Kidney glomerular epithelial cell (primary cell): ENCODE data around the gene CASTOR2.
"Not testable (repeated sequence)": the region's sequence is repeated elsewhere in the genome, so short reads cannot be mapped to it uniquely, and the experiment has no call there.

Experiments used
- DNase-seq: peaks from one replicate; lab custom pipeline; 2025; lab: John Stamatoyannopoulos, UW

CASTOR2 gene

DNA sequence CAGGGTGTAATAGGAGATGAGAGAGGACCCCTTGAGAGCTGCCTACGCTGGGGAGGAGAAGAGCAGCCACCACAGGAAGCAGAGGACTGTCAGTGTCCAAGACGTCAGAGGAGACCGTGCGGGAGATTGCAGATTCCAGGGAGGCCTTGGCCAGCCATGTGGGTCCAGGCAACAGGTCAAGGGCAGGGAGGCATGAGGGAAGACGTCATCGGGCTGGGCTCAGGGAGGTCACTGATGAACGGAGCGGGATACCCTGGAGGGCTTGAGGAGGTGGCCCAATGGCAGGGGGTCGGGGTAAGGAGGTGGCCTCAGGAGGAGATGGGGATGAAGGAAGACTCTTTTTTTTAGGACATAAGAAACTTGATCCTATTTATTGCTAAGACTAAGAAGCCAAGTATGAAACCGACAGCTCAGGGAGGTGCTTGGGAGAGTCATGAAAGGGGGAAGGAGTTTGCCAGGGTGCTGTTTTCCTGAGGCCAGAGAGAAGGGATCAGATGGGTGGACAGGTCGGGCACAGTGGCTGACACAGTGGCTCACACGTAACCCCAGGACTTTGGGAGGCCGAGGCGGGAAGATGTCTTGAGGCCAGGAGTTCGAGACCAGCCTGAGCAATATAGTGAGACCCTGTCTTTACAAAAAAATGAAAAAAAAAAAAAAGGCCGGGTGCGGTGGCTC lies 30.5 kb downstream of the CASTOR2 start:
- DNase-seq, result not testable (repeated sequence)

DNA sequence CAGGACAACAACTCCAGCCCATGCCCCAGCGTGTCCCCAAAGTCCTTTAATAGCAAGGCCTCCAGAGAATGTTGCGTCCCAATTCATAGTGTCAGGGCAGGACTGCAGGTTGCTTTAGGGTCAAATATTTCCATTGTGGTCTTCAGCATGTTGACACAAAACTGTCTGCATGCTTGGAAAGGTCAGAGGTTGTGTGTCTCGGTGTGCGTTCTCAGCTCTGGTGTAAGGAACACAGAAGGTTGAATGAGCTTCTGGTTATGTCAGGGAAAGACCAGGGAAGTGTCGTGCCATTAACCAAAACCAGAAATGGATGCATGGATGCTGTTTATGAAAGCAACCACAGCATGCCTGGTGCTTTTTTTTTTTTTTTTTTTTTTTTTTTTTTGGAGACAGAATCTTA lies 31.9 kb downstream of the CASTOR2 start:
- not testable (repeated sequence) for DNase-seq

DNA sequence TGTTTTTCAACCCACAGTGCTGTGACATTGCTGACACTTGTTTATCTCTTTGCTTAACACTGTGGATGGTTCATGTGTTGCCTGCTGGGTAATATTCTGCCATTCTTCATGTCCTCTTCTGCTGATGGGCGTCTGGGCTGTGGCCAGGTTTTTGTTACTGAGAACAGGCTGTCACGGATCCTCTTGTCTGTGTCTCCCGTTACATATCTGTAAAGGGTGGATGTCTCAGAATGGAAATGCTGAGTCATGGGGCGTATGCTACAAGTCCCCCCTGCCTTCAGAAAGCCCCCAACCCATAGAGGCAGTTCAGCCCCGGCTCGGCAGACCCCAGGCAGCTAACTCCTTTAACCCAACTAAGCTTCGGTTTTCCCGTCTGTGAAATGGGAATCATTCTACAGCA lies 33.3 kb downstream of the CASTOR2 start:
- DNase-seq, result not testable (repeated sequence)

DNA sequence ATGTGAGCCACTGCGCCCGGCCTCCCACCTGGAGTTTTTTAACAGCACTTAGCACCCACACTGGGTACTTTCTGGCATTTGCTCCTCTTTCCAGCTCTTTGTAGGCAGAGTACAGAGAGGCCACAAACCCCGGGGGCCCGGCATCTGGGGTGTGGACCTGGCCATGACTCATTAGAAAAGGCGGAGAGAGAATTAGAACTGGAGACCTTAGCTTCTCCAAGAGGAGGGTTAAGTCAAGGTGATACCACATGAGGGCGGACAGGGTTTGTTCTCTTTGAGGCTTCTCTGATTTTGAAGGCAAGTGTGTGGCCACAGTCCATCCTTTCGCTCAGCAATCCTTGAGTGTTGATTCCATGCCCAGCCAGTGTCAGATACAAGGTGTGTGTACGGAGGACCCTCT lies 36.9 kb downstream of the CASTOR2 start:
- not testable (repeated sequence) for DNase-seq

DNA sequence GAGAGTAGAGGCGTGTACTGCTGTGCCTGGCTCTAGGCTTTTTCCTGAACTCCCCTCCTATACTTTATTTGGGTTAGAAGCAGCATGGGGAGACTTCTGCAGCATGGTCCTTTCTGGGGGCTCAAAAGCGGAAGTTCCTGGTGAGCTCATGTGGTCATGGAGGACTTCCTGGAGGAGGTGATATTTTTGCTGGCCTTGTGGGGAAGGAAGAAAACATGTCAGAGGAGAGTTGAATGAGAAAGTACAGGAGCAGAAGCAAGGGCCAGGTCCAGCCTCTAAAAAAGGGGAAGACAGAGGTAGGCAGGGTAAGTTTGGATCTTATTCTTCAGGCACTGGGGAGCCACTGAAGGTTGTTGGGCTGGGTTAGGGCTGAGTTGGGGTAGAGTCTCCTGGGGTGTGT lies 45.5 kb downstream of the CASTOR2 start:
- no peak for DNase-seq

DNA sequence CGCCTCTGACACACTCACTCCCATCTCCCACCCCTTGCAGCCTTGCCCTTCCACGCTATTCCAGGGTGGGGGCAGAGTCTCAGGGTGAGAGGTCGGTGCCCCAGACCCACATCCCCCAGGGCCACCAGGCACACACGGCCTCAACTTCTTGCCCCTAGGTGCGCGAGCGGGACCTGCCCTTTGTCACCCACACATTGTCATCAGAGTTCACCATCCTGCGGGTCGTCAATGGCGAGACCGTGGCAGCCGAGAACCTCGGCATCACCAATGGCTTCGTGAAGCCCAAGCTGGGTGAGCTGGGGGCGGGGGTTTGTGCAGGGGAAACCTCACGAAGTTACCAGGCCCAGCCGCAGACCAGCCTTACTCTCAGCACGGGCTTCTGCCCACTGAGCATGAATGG lies 53.3 kb downstream of the CASTOR2 start:
- DNase-seq, result no peak

DNA sequence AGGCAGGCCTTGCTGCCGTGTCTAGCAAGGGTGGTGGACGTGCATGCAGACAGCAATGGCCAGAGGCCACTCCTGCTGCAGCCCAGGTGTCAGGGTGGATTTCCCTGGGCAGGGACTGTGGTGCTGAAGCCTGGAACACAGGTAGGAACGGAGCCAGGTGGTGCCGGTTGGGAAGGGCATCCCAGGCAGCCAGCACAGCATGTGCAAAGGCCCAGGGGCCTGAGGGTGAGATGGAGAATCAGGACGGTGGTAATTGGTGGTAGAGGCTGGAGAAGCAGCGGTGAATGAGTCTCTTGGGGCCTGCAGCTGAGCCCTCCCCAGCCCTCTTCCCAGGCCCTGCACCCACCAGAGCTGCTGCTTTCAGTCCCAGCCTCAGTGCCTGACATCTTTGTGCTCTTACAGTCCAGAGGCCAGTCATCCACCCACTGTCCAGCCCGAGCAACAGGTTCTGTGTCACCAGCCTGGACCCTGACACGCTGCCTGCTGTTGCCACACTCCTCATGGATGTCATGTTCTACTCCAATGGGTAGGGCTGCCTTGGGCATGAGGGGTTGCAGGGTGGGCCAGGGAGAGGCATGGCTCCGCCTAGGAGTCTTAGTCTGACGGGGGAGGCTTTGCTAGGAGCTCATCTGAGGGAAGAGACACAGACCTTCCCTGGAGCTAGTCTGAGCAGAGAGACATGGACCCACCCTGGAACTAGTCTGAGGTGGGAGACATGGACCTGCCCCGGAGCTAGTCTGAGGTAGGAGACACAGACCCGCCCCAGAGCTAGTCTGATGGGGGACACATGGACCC lies 54.3 kb downstream of the CASTOR2 start:
- no peak for DNase-seq

DNA sequence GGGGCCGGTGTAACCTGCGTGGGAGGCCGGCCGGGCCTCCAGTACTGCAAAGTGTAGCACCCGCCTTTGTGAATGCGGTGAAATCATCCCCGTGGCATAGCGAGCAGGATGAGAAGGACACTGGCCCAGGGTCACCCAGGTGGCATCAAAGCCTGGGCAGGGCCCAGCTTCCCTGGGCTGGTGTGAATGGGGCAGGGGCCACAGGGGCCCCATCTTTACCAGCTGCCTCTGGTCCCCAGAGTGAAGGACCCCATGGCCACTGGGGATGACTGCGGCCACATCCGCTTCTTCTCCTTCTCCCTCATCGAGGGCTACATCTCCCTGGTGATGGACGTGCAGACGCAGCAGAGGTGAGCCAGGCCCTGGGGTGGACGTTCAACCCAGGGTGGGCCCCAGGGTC lies 55.3 kb downstream of the CASTOR2 start:
- DNase-seq, result no peak

DNA sequence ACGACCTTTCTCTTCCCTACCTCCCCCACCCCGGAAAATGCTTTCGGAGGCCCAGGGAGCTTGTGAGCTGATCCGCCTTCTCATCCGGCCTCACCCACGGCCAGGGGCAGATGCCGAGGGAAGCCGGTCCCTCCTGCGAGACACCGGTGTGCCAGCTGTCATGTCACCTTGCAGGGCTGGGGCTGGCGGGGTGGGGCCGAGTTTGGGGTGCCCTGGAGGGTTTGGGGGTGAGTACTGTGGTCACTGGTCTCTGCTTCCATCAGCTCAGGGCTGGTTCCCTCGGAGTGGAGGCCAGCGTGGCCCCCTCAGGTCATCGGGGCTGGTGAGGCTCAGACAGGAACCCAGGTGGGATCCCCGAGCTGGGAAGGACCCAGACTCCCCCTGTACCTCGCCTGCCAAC lies 60.4 kb downstream of the CASTOR2 start:
- no peak for DNase-seq

DNA sequence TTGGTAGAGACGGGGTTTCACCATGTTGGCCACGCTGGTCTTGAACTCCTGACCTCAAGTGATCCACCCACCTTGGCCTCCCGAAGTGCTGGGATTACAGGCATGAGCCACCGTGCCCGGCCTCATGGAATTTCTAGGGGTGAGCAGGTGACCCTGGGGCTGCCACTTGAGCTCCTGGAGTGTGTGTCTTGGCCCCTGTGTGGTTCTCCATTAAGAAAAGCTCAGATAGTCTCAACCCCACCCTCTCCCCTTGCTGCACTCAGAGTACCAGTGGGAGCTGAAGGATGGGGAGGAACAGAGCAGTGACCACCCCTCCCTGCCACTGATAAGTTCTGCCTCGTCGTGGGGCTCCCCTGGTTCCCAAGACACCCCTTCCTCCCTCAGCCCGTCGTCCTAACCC lies 63.8 kb downstream of the CASTOR2 start:
- no peak for DNase-seq

DNA sequence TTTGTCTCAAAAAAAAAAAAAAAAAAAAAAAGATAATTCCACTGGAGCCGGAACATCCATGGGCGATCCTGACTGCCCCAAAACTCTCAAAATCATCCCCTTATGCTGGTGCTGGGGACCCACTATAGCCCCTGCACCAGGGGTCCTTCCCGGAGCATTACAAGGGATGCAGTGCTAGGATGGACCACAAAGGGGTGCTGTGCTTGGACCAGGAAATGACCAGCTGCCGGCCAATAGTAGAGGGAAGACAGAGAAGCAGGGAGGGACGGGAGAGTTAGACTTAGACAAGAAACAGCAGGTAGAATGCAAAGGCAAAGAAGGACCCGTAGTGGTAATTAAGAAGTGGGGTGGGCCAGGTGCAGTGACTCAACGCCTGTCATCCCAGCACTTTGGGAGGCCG lies 68.6 kb downstream of the CASTOR2 start:
- no peak for DNase-seq

DNA sequence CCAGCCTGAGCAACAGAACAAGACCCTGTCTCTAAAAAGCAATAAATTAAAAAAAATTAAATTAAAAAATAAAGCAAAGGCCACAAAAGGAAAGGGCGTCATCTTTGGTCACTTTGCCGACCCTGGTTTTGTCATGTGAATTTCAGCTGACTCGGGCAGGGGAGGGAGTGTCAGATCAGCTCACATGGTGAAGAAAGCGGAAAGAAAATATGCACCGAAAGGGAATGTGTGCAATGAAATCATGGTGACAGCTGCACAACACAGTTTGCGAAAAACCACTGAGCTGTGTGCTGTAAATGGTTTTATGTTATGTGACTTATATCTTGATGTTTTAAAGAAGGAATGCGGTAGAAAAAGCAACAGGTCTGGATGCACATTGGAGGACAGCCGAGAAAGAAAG lies 69.3 kb downstream of the CASTOR2 start:
- no peak for DNase-seq

DNA sequence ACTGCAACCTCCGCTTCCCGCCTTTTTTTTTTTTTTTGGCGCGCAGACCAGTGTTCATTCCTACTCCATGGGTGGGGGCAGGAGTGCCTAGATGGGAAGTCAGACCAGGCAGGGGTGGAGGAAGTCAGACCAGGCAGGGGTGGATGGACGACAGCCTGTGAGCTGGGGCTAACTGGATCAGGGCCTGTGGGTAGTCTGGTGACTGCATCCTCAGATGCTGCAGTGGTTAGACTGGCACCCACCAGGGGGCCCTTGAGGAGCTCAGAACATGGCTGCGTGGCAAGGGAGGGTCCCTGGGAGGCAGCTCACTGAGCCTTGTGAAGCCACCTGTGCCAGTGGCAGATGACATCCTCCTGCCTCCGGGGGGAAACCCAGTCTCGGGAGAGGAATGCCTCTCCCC lies 74.0 kb downstream of the CASTOR2 start:
- no peak for DNase-seq

DNA sequence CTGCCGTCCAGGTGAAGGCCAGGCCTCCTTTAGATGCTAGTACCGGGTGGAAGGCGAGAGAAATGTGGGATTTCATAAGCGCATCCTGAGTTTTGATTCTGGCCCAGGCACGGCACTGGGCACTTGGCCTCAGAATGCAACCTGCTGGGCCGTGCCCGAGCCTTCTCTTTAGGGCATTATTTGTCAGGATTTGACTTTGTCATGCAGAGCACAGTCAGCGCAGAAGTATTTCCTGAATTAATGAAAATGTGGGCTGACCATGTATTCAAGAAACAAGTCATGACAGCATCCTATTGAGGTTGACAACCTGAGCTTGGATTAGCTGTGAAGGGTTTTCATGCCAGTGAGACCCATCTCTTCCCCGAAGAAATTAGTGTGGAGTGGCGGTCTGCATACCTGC lies 74.7 kb downstream of the CASTOR2 start:
- no peak for DNase-seq

DNA sequence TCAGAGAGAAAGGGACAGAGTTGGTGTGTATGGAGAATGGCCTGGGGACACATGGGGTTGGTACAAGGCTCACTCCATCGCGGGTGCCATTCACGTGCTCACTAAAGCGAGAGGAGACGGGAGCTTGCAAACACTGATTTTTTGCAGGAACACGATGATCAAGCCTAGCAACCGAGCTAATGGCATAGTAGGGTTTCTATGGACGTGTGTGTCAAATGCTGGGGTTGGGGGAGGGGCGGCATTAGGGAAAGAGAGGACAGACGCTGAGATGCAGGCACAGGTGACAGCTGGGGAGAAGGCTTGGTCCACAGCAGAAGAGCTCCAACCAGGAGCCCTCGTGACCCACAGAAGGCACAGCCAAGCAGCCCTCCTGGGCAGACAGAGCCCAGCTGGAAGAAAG lies 75.2 kb downstream of the CASTOR2 start:
- no peak for DNase-seq

DNA sequence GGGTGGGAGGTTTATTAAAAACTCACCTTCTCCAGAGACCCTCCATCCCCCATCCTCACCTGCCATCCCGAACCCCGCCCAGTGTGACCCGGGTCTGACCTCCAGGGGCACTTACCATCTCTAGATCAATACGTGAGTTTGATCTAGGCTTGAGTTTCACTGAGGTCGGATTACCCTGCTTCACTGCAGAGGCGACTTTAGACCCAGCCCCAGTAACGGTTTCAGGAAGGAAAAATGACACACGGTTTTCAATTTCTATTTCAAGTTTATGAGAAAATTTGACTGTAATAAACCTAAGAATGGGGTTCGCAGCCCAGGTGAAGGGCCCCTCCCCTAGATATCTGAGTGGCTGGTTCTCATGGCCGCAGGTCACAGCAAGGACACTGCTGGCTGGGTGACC lies 76.0 kb downstream of the CASTOR2 start:
- DNase-seq, result no peak

DNA sequence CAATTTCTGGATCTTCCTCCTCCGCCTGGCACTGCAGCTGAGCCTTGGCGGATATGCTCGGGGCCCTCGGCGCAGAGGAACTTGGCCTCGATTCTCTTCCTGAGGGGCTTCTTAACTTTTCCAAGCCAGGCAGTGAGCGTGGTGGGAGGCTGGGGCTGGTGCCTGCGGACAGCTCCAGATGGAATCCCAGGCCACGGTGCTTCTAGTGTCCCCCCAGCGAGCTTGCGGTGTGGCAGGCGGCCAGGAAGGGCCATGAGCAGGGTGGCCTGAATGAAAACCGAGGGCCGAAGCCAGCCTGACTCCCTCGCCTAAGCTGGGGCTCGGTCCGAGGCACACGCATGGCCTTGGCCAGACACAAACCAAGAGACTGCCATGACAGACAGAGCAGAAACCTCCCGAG lies 77.8 kb downstream of the CASTOR2 start:
- no peak for DNase-seq

DNA sequence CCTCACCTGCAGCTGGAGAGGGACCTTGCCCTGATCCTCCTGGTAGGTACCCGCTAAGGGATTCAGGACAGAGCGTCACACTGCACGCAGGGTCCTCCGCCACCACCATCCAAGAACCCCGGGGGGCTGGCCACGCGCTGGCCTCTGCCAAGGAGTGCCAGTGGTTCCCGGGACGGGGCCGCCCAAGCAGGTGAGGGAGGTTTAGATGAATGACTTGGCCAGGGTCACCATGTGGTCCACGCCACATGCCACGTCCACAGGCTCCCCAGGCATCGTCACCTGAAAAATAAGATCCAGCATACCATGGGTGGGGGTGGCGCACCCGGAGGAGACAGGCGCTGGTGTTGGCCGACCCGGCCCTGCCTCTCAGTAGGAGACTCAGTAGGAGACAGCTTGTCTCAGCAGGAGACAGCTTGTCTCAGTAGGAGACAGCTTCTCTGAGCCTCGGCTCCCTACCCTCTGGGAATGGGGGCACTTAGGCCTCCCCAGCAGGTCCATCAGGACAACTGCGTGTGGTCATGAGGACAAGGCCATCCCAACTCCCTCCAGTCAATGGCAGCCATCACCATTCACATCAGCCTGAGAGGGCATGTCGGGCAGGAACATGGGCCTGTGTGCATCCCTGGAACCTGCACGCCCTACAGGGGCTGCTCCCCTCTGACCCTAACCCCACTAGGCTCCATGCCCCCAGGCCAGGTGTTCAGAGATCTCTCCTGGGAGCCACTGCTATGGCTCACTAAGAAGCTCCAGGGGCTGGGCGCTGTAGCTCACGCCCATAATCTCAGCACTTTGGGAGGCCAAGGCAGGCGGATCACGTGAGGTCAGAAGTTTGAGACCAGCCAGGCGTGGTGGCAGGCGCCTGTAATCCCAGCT lies 78.6 kb downstream of the CASTOR2 start:
- no peak for DNase-seq

DNA sequence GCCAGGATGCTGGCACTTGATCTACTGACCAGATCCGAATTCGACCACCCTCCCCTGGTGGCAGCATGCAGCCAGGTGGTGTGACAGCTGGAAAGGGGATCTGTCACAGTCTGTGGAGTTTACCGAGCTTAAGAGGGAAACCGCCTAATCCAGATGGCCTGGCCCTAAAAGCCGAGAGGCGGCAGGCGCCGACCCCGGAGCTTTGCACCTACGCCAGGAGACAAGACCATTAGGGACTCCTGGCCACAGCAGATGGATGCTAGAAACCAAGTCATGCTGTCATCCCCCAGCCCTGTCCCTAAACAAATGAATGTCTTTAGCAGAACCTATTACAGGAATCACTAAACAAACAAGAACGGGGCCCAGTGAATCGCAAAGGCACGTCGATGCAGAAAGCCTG lies 81.4 kb downstream of the CASTOR2 start:
- DNase-seq, result no peak

DNA sequence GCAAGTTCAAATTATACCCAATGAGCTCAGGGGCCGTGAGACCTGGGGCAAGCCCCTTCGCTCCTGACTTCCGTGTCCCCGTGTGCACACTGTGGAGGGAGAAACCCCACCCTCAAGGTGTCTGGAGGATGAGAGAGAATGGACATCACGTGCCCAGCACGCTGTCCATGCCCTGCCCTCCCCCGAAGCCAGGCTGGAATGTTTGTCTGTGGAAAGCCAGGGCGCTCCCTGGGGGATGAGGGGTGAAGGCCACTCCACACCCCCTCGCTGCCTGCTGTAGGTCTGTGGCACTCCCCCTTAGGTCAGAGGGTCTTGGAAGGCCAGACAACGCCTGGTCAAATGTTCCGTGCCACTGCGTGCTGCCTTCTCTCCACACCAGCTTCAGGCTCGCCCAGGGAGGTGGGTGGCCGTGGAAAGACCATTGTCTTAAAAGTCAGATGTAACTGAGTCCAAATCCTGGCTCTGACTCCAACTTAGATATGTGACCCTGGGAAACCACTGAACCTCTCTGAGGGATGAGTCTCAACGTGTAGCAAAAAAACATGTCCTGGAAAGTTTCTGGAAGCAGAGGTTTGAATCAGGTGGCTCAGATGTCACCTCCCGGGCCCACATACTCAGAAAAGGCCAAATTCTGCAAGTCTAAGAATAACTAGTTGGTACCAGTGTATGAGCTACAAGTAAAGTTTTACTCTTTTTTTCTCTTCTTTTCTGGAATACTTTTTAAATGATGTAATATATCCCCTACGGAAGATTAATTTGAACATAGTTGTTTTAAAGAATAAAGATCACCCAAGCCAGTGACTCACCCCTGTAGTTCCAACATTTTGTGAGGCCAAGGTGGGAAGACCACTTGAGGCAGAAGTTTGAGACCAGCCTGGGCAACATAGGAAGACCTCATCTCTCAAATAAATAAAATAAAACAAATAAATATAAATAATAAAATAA lies 84.2 kb downstream of the CASTOR2 start:
- peak; percentile 31 for DNase-seq

DNA sequence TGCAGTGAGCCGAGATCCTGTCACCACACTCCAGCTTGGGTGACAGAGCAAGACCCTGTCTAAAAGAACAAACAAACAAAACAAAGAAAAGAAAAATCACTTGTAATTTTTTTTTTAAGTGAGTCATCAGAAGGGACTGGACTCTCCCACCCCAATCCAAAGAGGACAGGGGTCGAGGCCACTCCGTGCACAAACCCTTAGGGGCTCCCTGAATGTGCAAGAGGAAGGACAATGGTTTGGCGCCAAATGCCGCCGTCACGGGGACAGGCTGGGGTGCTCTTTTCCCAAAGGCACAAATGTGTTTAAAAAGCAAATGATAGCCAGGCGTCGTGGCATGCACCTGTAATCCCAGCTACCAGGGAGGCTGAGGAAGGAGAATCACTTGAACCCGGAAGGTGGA lies 85.3 kb downstream of the CASTOR2 start:
- no peak for DNase-seq

DNA sequence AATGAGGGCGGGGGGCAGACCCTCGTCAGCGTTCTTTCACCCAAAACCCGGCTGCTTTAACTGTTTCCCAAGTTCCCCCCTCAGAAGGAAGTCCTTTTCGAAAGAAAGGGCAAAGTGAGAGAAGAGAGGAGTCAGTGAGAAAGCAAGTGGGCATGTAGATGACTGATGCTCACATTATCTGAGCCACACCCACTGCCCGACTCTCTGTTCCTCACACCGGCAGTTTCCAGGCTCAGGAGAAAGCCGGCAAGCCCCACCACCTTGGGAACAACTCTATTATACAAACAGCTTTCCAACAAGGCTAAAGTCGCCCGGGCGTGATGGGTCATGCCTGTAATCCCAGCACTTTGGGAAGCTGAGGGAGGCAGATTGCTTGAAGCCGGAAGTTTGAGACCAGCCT lies 86.0 kb downstream of the CASTOR2 start:
- no peak for DNase-seq
